WI38 (cell line): Measurements from ENCODE around the gene NAALADL2.

Experiments
- H3K4me3 ChIP-seq: 2 replicates; pipeline ENCODE4 v1.5.1; 2011; ENCODE audit warnings: low read depth, mild to moderate bottlenecking, control low read depth, low read length
- TF ChIP-seq, protein P1 (sequence below): IDR thresholded peaks from 2 replicates; pipeline ENCODE4 v1.5.1; 2012; ENCODE audit warnings: low read depth, mild to moderate bottlenecking, control low read depth, low read length

Gene NAALADL2

DNA sequence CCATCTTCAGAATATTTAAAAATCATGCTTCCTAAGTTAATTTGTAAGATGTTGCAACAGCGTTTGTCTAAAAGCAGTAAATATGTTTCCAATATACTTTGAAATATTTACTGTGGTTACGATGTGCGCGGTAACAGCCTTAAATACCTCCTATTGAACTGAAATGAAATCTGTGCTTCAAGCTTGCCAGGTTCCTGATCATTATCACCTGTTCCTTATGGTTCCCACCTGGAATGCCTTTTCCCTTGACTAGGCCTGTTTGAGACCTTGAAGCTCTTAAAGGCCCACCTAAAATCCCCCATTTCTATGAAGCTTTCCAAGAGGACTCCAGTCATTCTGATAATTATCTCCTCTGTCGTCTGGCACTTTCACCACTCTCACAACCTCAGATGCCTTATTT lies 146.7 kb downstream of the NAALADL2 start:
- H3K4me3 ChIP-seq = no peak overlapping the region
- TF ChIP-seq, protein P1, sequence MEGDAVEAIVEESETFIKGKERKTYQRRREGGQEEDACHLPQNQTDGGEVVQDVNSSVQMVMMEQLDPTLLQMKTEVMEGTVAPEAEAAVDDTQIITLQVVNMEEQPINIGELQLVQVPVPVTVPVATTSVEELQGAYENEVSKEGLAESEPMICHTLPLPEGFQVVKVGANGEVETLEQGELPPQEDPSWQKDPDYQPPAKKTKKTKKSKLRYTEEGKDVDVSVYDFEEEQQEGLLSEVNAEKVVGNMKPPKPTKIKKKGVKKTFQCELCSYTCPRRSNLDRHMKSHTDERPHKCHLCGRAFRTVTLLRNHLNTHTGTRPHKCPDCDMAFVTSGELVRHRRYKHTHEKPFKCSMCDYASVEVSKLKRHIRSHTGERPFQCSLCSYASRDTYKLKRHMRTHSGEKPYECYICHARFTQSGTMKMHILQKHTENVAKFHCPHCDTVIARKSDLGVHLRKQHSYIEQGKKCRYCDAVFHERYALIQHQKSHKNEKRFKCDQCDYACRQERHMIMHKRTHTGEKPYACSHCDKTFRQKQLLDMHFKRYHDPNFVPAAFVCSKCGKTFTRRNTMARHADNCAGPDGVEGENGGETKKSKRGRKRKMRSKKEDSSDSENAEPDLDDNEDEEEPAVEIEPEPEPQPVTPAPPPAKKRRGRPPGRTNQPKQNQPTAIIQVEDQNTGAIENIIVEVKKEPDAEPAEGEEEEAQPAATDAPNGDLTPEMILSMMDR = no peak

DNA sequence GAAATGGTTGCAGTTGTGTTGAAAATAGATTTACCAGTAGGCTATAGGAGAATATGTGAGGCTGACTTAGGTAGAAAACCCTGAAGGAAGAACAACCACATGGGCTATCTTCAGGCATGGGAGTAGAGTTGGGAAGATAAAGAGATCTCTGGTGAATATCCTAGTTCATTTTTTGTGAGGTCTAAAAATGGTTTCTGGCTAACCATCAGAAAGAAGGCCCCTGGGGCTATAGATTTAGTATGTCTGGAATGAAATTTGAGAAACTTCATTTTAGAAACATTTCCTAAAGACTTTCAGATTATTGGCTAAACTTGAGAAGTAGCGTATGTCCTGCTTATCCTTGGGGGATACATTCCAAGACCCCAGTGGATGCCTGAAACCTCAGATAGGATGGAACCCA lies 148.2 kb downstream of the NAALADL2 start:
- no peak overlapping the region for H3K4me3 ChIP-seq
- TF ChIP-seq, protein P1 = no peak

DNA sequence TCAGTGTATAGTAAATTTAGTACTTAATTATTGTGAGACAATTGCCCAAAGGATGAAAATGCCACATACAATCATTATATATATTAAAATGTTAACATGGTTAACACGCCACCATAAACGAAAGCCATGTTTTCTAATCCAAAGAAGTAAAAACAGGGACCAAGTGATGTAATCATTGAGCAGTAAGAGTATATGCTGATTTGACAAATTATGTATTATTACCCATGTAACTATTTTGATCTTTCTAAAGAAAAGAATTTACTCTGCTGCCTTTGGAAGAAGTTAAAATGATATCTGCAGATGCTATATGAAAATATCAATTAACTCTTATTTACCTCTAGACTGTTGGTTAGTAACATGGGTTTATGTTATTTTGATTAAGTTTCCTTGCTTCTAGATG lies 150.2 kb downstream of the NAALADL2 start:
- H3K4me3 ChIP-seq = no peak overlapping the region
- TF ChIP-seq, protein P1 = no peak

DNA sequence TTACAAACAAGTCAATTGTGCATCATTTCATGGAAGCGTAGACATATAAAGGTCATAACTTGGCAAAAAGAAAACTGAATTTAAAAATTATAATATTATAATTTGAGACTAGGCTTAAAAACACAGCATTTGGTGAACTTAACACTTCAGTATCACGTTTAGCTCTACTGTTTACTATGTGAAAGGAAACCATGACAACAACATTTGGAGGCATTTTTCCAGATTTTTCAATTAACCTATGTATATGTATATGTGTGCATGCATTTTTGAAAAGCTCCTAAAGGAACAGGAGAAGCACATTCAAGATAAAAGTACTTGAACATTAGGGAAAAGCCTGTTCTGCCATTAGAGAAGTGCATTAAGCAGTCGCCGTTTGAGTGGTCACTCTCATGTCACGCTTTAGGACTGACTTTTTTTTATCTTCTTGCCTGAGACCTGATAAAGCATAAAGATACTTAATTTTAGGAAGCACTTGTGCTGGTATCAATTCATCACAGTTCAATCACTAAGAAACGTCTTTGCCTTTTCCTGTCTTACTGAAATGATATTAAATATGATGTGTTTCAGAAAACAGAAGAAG lies 156.0 kb downstream of the NAALADL2 start:
- TF ChIP-seq, protein P1 = no peak
- no peak overlapping the region for H3K4me3 ChIP-seq

DNA sequence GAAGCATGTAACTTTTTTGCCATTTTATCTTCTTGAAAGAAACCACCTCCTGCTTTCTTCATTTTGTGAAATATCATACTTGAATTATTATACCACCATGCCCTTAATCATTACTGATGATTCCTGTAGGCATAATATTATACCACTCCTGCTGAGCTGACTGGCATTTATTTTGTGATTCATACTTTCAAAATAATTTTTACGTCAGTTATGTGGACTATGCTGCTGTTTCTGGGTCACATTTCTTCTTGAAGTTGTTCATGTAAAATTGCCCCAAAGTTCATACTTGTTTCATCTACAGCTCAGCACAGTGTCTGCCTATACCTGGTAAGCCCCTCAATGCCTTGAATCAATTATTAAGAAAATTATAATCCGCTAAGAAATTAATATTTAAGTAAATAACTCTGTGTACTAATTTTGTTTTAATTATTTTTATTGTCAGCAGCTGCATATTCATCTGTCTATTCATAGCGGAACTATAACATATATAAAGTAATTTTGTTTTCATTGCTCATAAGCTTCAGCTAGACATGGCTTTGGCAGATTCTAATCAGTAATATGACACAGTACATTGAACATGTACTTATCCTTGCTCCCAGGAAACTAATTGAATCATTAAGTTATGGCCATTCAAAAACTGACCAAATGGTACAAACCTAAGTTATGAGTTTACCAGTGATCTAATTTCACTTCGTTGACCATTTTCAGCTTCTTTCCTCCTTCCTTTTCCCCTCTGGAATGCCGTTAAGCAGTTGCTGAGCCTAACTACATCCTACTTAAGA lies 160.0 kb downstream of the NAALADL2 start:
- TF ChIP-seq, protein P1 = no peak
- no peak overlapping the region for H3K4me3 ChIP-seq

DNA sequence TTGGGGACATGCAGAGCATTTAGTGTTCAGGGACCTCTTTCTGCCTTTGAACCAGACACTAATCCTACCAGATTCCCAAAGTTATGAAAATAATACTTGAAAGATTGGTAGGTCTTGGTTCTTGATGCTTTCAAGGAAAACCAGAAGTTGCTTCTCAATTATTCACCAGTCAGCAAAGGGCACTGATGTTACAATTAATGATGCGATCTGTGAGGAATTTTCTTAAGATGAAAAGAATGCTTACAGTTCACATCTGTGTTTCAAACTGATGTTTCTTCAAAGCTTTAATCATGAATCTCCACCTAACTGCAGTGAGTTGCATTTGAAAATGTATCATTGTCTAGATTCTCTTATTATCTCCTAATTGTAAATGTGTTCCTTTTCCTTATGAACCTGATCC lies 161.0 kb downstream of the NAALADL2 start:
- H3K4me3 ChIP-seq = no peak overlapping the region

DNA sequence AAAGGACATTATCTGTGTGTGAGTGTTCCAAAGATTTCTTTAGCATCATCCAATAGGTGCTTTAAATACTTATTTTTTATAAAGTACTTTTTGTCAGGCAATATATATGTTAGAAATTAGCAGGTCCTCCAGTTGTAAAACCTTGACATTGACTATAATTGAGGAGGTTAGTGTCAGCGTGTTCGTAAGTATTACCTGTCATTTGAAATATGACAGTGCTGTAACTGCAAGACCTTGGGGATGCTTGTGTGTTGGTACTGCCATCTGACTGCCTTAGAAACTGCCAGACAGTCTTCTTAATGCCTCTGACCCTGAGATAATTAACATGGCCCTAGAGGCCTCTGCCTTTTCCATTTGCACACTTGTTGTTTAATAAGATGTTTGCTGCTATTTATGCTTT lies 170.7 kb downstream of the NAALADL2 start:
- H3K4me3 ChIP-seq = no peak overlapping the region
- TF ChIP-seq, protein P1 = no peak

More for the DNA sequence above, 161.0 kb downstream of the NAALADL2 start:
- TF ChIP-seq, protein P1 = no peak
